Activated gamma-delta T cell treated with Interleukin-2 at 50 U/mL for 16 hours (primary cell): ENCODE measurements around the gene RNF19B.

ENCODE experiments used
- DNase-seq: peaks from one replicate; pipeline ENCODE4 v3.0.0-alpha.2; 2020

Gene RNF19B

DNA sequence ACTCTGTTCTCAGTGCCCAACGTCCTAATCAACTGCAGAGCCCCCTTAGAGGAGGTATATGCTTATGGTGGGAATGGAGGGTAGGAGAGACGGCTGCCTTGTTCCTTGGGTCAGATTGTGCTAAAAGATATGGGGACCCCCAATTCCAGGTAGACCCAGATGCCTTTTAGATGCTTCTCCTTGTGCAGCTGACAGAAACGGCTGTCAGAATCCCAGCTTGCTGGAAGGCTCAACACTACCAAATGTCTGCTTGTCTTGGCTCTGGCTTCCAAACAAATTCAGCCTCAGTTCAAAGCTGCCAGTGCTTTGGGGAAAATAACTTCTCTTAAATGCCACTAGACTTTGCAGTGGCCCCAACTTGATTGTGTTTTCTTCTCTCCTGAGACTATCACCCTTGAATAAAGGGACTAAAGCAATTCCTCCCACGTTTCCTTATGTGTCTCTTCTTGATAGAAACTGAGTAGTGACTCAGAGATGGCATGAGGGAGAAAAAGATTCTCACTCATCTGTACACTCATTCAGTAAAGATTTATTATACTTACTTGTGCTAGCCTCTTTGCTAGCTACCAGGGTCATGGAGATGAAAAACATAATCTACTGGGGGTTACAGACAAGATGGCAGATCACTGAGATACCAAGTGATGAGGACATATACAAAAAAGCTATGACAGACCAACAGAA lies 3.4 kb upstream of the RNF19B start:
- DNase-seq, result no peak

DNA sequence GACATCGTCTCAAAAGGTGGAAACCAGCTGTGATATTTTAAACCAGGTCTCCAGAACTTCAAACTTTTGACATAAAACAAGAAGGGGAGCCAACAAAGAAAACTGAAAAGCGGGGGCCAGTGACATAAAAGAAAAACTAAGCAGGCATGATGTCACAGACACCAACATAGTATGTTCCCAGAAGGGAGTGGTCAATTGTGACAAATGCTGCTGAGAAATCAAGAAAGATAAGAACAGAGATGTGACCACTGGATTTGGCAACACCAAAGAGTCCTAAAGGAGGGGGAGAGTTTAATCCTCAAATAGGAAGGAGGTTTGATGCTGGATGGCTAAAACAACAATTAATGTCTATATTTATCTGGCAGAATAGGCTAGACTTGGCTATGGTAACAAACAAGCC lies 2.3 kb upstream of the RNF19B start:
- DNase-seq, result no peak

DNA sequence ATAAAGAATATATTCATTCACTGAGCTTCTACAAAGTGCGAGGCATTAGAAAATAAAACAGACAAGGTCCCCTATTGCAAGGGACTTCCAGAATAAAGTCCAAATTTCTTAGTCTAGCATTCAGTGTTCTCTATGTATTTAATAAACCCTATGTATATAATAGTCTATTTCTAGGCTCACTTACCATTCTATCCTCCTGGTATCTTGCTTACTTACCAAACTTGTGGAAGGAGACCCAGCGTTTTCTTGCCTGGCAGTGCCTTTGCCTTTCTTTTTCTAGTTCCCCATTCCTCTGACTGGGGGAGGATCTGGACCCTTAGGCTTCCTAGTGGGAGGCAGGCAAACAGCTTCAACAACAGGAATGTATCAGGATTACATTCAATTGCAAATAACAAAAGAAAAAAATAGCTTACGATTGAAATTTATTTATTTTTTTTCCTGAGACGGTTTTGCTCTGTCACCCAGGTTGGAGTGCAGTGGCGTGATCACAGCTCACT lies 690 bp upstream of the RNF19B start:
- no peak for DNase-seq

DNA sequence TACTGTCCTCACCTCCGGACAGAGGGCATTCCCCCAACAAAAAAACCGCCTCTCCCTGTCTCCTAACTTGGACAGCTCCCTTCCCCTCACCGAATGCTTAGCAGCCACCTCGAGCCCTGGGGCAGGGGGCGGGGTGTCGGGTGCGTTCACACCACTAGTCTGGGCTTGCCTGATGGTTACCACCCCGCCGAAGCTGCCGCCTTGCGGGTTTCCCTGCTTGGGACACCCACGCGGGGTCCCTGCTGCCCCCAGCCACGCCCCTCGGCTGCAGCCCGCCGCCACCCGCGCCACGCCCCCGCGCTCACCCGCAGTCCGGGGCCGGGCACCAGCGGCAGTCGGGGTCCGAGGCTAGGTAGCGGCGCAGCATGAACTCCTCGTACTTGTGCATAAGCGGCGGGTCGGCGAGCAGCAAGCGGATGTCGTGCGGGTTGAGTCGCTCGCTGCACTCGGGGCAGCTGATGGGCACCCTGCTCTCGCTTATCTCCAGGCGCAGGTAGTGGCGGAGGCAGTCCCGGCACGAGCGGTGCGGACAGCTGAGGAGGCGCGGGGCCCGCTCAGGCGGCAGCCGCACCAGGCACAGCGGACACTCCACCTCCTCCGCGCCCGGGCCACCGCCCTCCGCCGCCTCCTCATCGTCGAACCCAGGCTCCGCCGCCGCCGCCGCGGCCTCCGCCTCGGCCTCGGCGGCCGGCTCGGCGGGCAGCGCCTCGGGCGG lies 706 bp downstream of the RNF19B start:
- peak; percentile 56 for DNase-seq

DNA sequence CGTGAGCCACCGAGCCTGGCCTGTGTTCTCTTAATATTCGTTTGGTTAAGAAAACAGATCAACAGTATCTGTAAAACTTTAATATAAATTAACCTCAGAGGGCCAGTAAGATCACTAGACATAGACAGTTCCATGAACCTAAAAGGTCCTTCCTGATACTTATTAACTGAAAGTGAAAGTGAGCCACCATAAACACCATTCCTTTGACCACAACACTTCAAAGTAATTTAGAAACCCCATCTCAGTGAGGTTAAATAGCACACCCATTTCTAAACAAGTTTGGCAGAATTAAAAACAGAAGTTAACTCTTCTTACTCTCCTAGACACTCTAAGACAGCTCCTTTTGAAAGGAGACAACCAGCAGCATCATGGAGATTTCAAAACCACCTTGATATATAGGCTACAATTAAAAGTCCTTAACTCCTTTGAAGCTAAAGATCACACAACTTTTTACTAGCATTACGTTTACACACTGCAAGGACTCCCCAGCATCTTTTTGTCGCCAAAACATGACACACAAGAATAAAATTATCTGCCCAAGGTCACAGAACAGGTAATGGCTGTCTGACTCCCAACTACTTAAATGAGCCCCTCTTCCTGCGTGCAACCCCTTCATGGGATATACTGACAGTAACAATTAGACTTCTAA lies 2.2 kb downstream of the RNF19B start:
- DNase-seq, result no peak

DNA sequence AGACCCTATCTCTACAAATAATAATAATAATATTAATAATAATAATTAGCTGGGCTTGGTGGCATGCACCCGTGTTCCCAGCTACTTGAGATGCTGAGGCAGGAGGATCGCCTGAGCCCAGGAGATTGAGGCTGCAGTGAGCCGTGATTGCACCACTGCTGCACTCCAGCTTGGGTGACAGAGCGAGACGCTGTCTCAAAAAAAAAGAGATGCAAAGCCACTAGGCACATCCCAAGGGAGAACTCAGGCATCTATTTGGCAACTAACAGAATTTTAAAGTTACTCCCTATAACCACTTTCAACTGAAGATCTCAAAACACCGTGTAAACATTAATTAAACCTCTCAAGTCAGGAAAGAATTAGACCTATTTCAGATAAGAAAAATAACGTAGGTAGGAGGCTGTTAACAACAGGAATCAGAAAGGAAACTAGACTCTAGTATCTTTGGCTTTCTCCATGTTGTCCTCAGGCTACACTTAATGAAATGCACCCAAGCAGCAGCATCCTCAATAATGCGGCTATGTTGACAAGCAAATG lies 3.7 kb downstream of the RNF19B start:
- no peak for DNase-seq

DNA sequence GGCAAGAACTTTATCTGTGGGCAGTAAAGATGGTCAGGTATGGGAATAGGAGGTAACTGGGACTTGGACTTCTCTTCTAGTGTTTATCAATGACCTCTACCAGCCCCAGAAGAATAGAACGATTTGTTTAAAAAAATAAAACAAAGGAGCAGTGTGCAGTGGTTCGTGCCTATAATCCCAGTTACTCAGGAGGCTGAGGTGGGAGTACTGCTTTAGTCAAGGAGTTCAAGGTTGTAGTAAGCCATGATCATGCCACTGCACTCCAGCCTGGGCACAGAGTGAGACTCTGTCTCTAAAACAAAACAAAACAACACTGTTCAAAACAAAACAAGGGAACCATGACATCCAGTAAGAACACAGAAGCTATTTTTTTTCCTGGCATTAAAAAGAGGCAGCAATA lies 4.3 kb downstream of the RNF19B start:
- no peak for DNase-seq

DNA sequence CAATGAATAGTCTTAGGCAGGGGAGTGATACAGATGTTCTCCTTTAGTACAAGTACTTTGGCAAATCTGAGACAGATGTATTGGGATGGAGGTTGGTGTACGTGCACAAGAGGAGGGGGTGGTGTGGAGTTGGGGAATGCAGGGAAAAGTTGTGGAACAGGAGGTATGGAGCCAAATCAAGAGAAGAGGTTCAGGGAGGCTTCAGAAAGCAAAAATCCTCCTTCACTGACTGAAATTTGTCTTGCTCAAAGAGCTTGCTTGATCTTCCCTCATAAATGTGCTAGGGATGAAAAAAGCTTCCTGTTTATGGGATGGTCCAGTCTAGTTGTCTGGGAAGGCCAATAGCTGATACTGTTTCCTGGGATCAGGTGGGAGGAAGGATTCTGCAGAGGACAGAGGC lies 5.8 kb downstream of the RNF19B start:
- DNase-seq, result no peak

DNA sequence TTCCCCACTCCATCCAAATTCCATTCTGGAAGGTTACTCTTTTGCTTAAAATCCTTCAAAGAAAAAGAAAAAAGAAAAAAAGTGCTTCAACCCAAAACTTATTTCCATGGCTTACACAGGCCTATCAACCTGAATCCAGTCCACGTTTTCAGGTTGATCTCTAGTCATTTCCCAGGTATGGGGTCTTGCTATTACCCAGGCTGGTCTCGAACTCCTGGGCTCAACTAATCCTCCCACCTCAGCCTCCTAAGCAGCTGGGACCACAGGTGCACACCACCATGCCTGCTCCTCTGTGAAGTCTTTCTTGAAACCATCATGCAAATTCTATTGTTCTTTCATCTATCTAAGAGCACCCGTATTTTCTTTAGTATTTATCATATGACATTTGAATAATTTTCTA lies 7.6 kb downstream of the RNF19B start:
- no peak for DNase-seq

DNA sequence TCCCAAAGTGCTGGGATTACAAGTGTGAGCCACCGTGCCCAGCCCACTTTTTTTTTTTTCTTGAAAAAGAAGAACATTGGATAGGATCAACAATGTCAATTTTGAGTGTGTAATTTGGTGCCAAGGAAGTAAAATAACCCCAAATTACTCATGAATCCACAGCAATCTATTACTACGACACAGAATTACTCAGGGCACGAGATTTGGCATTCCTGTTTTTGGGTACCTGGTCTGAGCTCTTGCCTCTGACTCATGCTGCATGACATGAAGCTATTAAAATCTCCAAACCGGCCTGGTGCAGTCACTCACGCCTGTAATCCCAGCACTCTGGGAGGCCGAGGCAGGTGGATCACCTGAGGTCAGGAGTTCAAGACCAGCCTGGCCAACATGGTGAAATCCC lies 10.4 kb downstream of the RNF19B start:
- no peak for DNase-seq

DNA sequence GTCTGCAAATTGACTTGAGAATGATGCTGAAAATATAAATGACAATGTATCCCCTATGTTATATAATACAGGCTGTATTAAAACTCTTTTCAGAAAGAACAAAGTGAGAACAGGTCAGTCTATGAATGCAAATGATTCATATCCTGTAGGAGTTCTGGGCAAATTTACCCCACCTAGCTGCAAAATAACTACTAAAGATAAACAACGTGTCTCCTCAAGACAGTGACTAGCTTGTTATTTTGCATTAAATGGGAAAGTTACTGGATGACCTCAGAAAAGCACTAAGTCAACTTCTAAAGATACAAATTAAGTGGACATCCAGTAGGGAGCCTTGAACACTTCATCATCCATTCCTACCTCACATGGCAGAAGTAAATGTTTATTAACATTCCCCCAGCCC lies 11.1 kb downstream of the RNF19B start:
- no peak for DNase-seq

DNA sequence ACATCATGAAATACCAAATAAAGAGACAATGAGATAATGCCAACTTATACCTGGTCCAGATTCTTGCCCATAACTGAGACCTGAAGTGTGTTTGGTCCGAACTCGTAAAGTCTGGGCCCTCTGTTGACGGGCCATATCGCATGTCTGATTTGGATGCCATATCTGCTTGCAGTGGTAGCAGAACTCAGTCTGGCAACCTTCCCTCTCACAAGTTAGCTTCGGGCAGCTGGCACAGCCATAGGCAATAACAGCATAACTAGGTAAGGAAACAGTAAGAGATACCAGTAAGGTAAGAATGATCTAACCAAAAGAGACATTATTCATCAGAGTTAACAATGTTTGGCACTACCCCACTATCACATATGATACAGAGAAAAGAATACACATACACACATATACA lies 15.1 kb downstream of the RNF19B start:
- no peak for DNase-seq

DNA sequence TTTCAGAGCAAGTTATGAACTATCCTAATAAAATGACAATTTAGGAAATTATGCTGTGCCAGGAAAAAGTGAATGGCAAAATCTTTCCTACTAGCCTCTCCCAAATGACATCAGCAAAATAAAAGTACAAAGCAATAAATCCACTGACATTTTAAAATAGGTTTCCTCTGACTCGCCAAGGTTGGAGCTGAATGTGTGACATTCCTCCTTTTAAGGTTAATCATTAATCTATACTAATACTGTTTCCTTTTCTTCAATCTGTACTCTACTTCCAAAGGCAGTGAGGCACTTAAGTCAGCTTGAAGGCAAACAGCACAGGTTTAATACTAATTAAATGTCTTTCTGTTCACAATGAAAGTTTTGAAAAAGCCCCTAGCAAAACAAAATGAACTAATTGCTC lies 15.7 kb downstream of the RNF19B start:
- DNase-seq, result no peak

DNA sequence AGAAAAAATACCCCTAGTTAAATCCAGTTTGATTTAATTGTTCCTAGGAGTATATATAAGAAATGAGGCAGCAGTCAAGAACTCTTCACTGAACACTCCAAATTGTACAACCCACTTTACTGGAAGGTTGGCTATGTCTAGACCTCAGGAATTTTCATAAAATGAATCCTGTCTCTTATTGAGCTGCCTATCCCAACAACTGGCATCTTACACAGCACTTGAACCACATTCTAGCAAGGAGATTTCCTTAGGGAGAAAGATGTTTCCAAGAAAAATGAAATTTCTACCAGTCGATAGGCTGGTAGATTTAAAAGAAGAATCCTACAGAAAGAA lies 16.3 kb downstream of the RNF19B start:
- DNase-seq, result no peak

DNA sequence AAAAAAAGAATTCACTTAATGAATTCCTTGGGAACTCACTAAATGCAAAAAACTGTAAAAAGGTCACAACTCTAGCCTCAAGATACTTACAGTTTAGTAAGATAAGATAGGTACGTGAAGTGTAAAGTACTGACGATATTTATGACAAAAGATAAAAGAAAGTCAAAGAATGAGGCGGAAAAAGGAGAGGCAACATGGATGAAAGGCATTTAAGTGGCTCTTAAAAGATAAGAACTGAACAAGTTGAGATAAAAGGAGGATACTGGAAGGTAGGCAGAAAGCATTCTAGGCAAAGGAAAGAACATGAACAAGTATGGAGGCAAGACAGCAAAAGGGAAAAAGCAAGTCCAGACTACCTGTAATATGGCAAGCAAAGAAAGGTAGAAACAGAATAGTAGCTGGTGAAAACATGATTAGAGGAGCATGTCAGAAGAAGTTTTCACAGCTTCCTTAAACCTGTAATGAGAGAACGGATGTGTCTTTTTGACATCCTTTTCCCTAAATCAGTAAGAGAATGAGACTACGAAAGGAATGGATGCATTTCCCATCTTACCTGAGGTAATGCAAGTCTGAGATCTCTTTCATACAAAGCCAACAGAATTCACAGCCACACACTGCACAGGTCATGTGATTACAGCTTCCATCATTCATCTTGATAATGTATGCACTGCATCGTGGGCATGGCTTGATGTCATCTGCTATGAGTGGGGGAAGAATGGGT lies 16.8 kb downstream of the RNF19B start:
- no peak for DNase-seq

DNA sequence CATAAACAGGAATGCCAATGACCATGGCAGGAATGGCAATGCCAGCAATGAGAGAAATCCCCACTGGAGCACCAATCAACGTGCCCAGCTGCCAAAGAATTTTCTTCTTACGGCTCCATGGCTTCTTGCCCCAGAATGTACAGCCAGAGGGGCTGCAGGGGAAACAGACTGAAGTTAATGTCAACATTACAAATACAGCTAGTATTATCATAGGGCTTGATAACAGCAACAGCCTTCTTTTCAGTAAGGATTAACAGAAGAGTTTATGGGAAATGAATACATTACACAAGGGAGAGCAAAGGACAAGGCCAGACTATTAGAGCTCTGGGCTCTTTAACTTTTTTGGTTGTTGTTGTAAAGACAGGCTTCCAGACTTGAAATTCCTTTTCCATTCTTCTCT lies 18.2 kb downstream of the RNF19B start:
- no peak for DNase-seq

DNA sequence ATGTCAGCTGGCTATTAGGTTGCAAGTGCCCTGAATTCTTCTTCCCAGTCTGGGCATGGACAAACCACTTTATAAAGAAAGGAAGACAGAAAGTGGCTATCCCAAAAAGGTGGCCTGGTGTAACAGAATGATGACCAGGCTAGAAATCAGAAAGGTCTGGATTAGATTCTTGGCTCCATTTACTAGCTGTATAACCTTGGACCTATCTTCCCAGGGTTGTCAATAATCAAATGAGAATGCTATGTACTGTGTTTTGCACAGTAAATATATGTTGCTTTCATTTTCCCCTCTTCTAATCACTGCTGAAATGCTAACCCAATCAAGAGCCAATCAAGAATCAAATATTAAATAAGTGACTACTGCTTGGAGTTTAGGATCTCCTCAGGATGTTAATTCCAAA lies 20.4 kb downstream of the RNF19B start:
- DNase-seq, result no peak

DNA sequence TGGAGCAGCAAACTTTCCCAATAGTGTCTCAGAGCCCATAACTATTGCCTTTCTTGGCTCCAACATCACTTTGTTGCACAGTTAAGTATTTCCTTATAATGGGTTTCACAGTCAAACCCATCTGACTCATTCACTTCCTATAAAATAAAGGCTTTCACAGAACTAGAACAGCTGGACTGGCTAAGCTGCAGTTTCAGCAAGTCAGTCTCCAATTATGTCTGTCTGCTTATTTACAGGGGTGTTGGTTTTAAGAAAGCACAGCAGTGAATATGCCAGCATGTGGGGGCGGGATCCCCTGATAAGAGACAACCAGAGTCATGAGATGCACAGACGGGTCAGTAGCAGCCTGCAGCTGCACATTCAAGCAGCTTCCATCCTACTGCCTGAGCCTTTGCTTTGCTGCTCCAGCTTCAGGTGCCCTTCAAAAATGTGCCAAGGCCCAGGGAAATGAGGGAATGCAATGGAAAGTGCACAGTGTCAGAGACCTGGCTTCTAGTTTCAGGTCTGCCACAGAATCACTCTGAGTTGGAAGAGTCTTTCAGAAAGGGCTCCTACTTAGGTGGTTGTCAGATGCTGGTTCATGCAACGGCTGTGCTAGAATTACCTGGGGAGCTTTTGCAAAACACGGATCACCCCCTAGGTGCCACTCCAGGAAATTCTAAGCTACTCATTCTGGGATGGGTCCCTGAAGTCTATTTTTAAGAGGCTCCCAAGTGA lies 24.8 kb downstream of the RNF19B start:
- no peak for DNase-seq

DNA sequence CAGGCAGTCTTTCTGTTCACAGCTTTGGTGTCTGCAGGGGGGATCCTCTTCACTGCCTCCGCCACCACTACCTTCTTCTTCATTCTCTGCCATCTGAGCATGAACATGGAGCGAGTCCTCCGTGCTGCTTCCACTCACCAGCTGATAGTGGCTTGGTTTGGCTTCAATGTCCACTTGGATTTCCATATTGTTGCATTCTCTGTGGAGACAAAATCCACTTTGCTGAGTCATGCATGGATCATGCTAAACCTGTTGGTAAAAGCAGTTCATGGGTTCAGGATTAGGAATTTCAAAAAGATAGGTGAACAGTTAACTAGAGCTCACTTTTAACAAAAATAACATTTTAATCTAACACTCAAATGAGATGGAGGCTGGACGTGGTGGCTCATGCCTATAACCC lies 27.5 kb downstream of the RNF19B start:
- no peak for DNase-seq

DNA sequence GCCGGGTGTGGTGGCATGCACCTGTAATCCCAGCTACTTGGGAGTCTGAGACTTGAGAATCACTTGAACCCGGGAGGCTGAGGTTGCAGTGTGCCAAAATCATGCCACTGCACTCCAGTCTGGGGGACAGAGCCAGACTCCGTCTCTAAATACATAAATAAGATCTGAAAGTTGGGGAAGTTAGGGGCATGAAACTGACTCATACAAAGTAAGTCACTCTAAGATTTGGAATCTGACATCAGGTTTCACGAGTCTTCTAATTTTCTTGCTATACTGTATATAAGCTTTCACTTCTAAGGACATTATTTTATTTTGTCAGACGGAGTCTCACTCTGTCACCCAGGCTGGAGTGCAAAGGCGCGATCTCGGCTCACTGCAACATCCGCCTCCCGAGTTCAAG lies 30.1 kb downstream of the RNF19B start:
- DNase-seq, result no peak

DNA sequence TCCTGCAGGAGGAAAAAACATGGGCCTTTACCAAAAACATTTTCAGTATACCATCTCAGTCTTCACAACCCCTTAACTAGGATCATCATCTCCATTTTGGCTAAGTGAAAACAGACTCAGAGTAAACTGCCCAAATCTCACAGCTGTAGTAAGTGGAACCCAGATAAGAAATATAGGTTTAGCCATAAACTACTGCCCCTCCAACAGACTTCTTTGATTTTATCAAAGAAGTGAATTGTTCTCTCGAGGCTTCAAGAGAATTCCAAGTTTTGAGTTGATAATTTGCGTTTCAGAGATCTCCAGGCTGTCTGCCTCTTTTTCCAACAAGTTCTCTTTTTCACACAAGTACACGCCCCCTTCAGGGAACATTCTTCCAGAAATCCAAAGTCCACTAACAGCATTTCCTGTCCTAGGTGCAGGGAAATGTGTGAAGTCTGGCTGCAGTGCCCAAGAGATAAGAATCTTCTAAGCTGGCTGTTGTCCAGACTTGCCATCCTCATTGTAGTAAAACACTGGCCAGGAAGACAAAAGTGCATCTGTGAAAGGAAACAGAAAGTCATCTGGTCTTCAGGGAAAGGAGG lies 30.8 kb downstream of the RNF19B start:
- no peak for DNase-seq

DNA sequence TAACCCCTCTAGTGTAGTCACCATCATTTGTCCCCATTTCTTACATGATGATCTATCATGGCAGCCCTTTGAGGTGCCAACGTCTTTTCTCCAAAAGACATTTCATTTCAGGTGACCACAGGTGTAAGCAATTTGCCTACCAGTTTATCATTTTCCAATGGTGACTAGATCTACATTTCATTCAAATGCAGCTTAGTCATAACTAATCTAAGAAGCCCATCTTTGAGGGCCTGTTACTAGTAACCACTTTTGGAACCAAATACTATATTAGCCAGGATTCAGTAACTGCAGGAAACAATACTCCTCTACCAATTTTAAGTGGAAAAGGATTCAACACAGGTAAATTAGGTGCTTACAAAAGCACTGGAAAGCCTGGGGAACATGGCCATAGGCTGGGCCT lies 32.8 kb downstream of the RNF19B start:
- DNase-seq, result no peak
